ENCODE results near the gene CCDC110. TPM values are rescaled to one million over a fixed set of nuclear protein-coding genes. Genes with fewer than 3 reads are reported as not detected.

CCDC110 gene
- total RNA-seq, 1 experiment from 2014 or later = 2.7 TPM

- CTCF ChIA-PET = no interaction called here
These were observed 42.7 kb upstream of the CCDC110 start for GRCh38 chr4:185514182-185514697.

GRCh38 chr4:185513489-185514181 is 42.1 kb upstream of the CCDC110 start:
- H3K9ac ChIP-seq (ENCODE audit: low read length) = no peak overlapping the region
- POLR2A ChIA-PET = no interaction called here
- no peaks in the 10 kb centered on the region for H3K79me2 ChIP-seq (ENCODE audit: insufficient read depth, low read length)
- H3K4me3 ChIP-seq (replicated peaks in 1 of 2; ENCODE audit: low read depth in 1 of 2, low read length in 2 of 2) = no peak overlapping the region
- H3K36me3 ChIP-seq (ENCODE audit: control insufficient read depth in 1 of 2, insufficient read depth in 2 of 2, low read length in 2 of 2) = no peaks in the 10 kb centered on the region
- no peak overlapping the region for H2AFZ ChIP-seq (ENCODE audit: low read depth, low read length, poor library complexity, severe bottlenecking)
- no peaks in the 10 kb centered on the region for H4K20me1 ChIP-seq (ENCODE audit: insufficient read depth)
- no peak overlapping the region for H3K4me2 ChIP-seq (ENCODE audit: low read length)
- H3K9me3 ChIP-seq (ENCODE audit: control insufficient read depth in 1 of 2, insufficient read depth in 1 of 2, low read depth in 1 of 2, low read length in 2 of 2) = no peaks in the 10 kb centered on the region
- no peak overlapping the region for H3K27ac ChIP-seq (ENCODE audit: low read depth, low read length)
- H3K4me1 ChIP-seq (ENCODE audit: control insufficient read depth in 1 of 2, insufficient read depth in 2 of 2, low read length in 2 of 2) = no peaks in the 10 kb centered on the region
- CTCF ChIA-PET = no interaction called here
- DNase-seq (ENCODE audit: low read depth, low spot score) (no peak), ATAC-seq (no peak)
- H3K27me3 ChIP-seq (ENCODE audit: insufficient read depth, low read length) = no peaks in the 10 kb centered on the region
- H3K9me2 ChIP-seq (ENCODE audit: insufficient read depth) = no peaks in the 10 kb centered on the region
- no TSS peak for BruUV-seq (replicated peaks)
- intact Hi-C loops (cut with micrococcal nuclease) = no loop called here
- RAD21 ChIA-PET (ENCODE audit: low non-redundant PET in 1 of 2, low total read pairs in 2 of 2, uncharacterized antibody in 2 of 2, unreplicated experiment in 2 of 2) = no interaction called here
- no peak for TF ChIP-seq CTCF (IDR thresholded peaks at IDR 0.05 in 2 of 3, conservative IDR thresholded peaks at IDR 0.05 in 1 of 3; ENCODE audit: borderline replicate concordance in 1 of 3, insufficient read depth in 1 of 3, low read depth in 2 of 3, low read length in 2 of 3)

More at GRCh38 chr4:185514182-185514697, 42.7 kb upstream of the CCDC110 start:
- no peak overlapping the region for H3K4me3 ChIP-seq (replicated peaks in 1 of 2; ENCODE audit: low read depth in 1 of 2, low read length in 2 of 2)
- no peaks in the 10 kb centered on the region for H4K20me1 ChIP-seq (ENCODE audit: insufficient read depth)
- no peaks in the 10 kb centered on the region for H3K79me2 ChIP-seq (ENCODE audit: insufficient read depth, low read length)
- no peaks in the 10 kb centered on the region for H3K9me3 ChIP-seq (ENCODE audit: control insufficient read depth in 1 of 2, insufficient read depth in 1 of 2, low read depth in 1 of 2, low read length in 2 of 2)
- no peaks in the 10 kb centered on the region for H3K4me1 ChIP-seq (ENCODE audit: control insufficient read depth in 1 of 2, insufficient read depth in 2 of 2, low read length in 2 of 2)
- H3K9me2 ChIP-seq (ENCODE audit: insufficient read depth) = no peaks in the 10 kb centered on the region
- no peak overlapping the region for H3K9ac ChIP-seq (ENCODE audit: low read length)
- no peaks in the 10 kb centered on the region for H3K36me3 ChIP-seq (ENCODE audit: control insufficient read depth in 1 of 2, insufficient read depth in 2 of 2, low read length in 2 of 2)
- H3K27ac ChIP-seq (ENCODE audit: low read depth, low read length) = no peak overlapping the region
- DNase-seq (ENCODE audit: low read depth, low spot score) (no peak), ATAC-seq (no peak)
- RAD21 ChIA-PET (ENCODE audit: low non-redundant PET in 1 of 2, low total read pairs in 2 of 2, uncharacterized antibody in 2 of 2, unreplicated experiment in 2 of 2) = no interaction called here
- H3K4me2 ChIP-seq (ENCODE audit: low read length) = no peak overlapping the region
- BruUV-seq (replicated peaks) = no TSS peak
- H3K27me3 ChIP-seq (ENCODE audit: insufficient read depth, low read length) = no peaks in the 10 kb centered on the region
- no peak overlapping the region for H2AFZ ChIP-seq (ENCODE audit: low read depth, low read length, poor library complexity, severe bottlenecking)
- intact Hi-C loops (cut with micrococcal nuclease) = no loop called here
- POLR2A ChIA-PET = no interaction called here
- TF ChIP-seq ELF1 (IDR thresholded peaks at IDR 0.05; ENCODE audit: borderline replicate concordance, low read depth) (no peak), CBX3 (IDR thresholded peaks at IDR 0.05; ENCODE audit: low read depth) (no peak), POLR2AphosphoS5 (IDR thresholded peaks at IDR 0.05; ENCODE audit: low read depth, low read length) (no peak), POLR2A (IDR thresholded peaks at IDR 0.05; ENCODE audit: borderline replicate concordance, extremely low read depth, insufficient read depth, insufficient read length) (no peak), TCF7L2 (IDR thresholded peaks at IDR 0.05; ENCODE audit: borderline replicate concordance, extremely low read depth, insufficient read depth, insufficient read length) (no peak), ZFX (IDR thresholded peaks at IDR 0.05) (no peak)

Measured in HCT116 (cell line).